Loucy (cell line): Measurements from ENCODE around the gene ACSF3.
"Not testable (repeated sequence)": the region's sequence is repeated elsewhere in the genome, so short reads cannot be mapped to it uniquely, and the experiment has no call there.

ENCODE experiments used
- H2AFZ ChIP-seq: fragments of 200-600 bp; sonication (generic); 2 replicates; pipeline ENCODE4 v1.6.0; 2016; ENCODE audit warnings: antibody characterized with exemption, mild to moderate bottlenecking, low read length, moderate library complexity
- H3F3A ChIP-seq: fragments of 200-600 bp; 2 replicates; pipeline ENCODE4 v1.6.0; 2016; ENCODE audit warnings: antibody characterized with exemption, low read depth, mild to moderate bottlenecking
- H3K27me3 ChIP-seq: fragments of 200-600 bp; sonication (generic); 2 replicates; pipeline ENCODE4 v1.6.1; 2014; ENCODE audit warnings: low read length, mild to moderate bottlenecking; ENCODE audit not compliant: insufficient read depth, poor library complexity, severe bottlenecking
- H3K36me3 ChIP-seq: fragments of 200-600 bp; sonication (generic); 2 replicates; pipeline ENCODE4 v1.6.1; 2016; ENCODE audit warnings: low read length; ENCODE audit not compliant: insufficient read depth
- H3K4me1 ChIP-seq: fragments of 200-600 bp; sonication (generic); 2 replicates; pipeline ENCODE4 v1.5.1; 2014; ENCODE audit warnings: low read length, mild to moderate bottlenecking; ENCODE audit not compliant: insufficient read depth, poor library complexity, severe bottlenecking
- H3K4me2 ChIP-seq: fragments of 200-600 bp; sonication (generic); 2 replicates; pipeline ENCODE4 v1.6.0; 2014; ENCODE audit warnings: antibody characterized with exemption, low read length, low read depth, mild to moderate bottlenecking; ENCODE audit not compliant: poor library complexity, severe bottlenecking
- H3K4me3 ChIP-seq: fragments of 200-600 bp; sonication (generic); 2 replicates; pipeline ENCODE4 v1.5.1; 2014; ENCODE audit warnings: low read length, mild to moderate bottlenecking, mixed read lengths; ENCODE audit not compliant: poor library complexity, severe bottlenecking
- H3K79me2 ChIP-seq: fragments of 200-600 bp; sonication (generic); 2 replicates; pipeline ENCODE4 v1.6.1; 2014; ENCODE audit warnings: low read length; ENCODE audit not compliant: insufficient read depth
- H3K9ac ChIP-seq: fragments of 200-600 bp; sonication (generic); 2 replicates; pipeline ENCODE4 v1.6.0; 2014; ENCODE audit warnings: mild to moderate bottlenecking, low read depth, low read length, moderate library complexity; ENCODE audit not compliant: poor library complexity, severe bottlenecking
- H3K9me2 ChIP-seq: fragments of 200-600 bp; sonication (generic); replicated peaks from 2 replicates; pipeline ENCODE4 v1.6.1; 2016; ENCODE audit warnings: low read depth, low read length, mixed read lengths
- H3K9me3 ChIP-seq: fragments of 200-600 bp; sonication (generic); 2 replicates; pipeline ENCODE4 v1.6.1; 2014; ENCODE audit warnings: mild to moderate bottlenecking, antibody characterized with exemption, low read length, low read depth; ENCODE audit not compliant: insufficient read depth
- H4K20me1 ChIP-seq: fragments of 200-600 bp; sonication (generic); 2 replicates; pipeline ENCODE4 v1.6.0; 2014; ENCODE audit warnings: antibody characterized with exemption, low read length, mild to moderate bottlenecking; ENCODE audit not compliant: insufficient read depth, poor library complexity, severe bottlenecking
- CTCF ChIP-seq: fragments of 200-600 bp; sonication (generic); conservative IDR thresholded peaks from 2 replicates; pipeline ENCODE4 v1.5.1; 2014; ENCODE audit warnings: mild to moderate bottlenecking, antibody characterized with exemption, low read length
- EZH2phosphoT487 ChIP-seq: fragments of 200-600 bp; IDR thresholded peaks from 2 replicates; pipeline ENCODE4 v1.6.1; 2018; ENCODE audit warnings: antibody characterized with exemption, mild to moderate bottlenecking, moderate library complexity, borderline replicate concordance

The ACSF3 gene

GRCh38 chr16:89184933-89185794 is 91.5 kb downstream of the ACSF3 start:
- Histone ChIP-seq H2AFZ (no peak overlapping the region), H3K79me2 (no peaks in the 10 kb centered on the region), H3K4me3 (no peak overlapping the region), H3K9me2 (no peaks in the 10 kb centered on the region), H4K20me1 (no peaks in the 10 kb centered on the region), H3K36me3 (no peaks in the 10 kb centered on the region), H3K9me3 (no peaks in the 10 kb centered on the region), H3K4me2 (no peak overlapping the region), H3K27me3 (no peaks in the 10 kb centered on the region), H3K9ac (no peak overlapping the region), H3K4me1 (no peaks in the 10 kb centered on the region), H3F3A (no peaks in the 10 kb centered on the region)
- TF ChIP-seq CTCF (no peak), EZH2phosphoT487 (no peak)

GRCh38 chr16:89185887-89186592 is 92.4 kb downstream of the ACSF3 start:
- H3K9me3 ChIP-seq, H4K20me1 ChIP-seq, H3K4me1 ChIP-seq, H2AFZ ChIP-seq, H3K36me3 ChIP-seq, H3K4me3 ChIP-seq, H3K9ac ChIP-seq, H3K4me2 ChIP-seq, H3K79me2 ChIP-seq, H3K9me2 ChIP-seq, H3K27me3 ChIP-seq, H3F3A ChIP-seq: not testable (repeated sequence)

GRCh38 chr16:89186593-89187031 is 93.0 kb downstream of the ACSF3 start:
- H3K36me3 ChIP-seq, H3K9me2 ChIP-seq, H3F3A ChIP-seq, H3K4me1 ChIP-seq, H3K4me2 ChIP-seq, H2AFZ ChIP-seq, H3K27me3 ChIP-seq, H3K79me2 ChIP-seq, H3K9ac ChIP-seq, H4K20me1 ChIP-seq, H3K4me3 ChIP-seq, H3K9me3 ChIP-seq: not testable (repeated sequence)

- H3K9me3 ChIP-seq: no peaks in the 10 kb centered on the region
- no peaks in the 10 kb centered on the region for H4K20me1 ChIP-seq
- no peak for TF ChIP-seq CTCF
- no peak for TF ChIP-seq EZH2phosphoT487
- H3K79me2 ChIP-seq: no peaks in the 10 kb centered on the region
- no peaks in the 10 kb centered on the region for H3K4me1 ChIP-seq
- no peak overlapping the region for H3K4me3 ChIP-seq
- no peaks in the 10 kb centered on the region for H3K36me3 ChIP-seq
- no peaks in the 10 kb centered on the region for H3F3A ChIP-seq
- H2AFZ ChIP-seq: no peak overlapping the region
- no peak overlapping the region for H3K9ac ChIP-seq
- no peaks in the 10 kb centered on the region for H3K9me2 ChIP-seq
- no peak overlapping the region for H3K4me2 ChIP-seq
- H3K27me3 ChIP-seq: no peaks in the 10 kb centered on the region
These were observed 93.5 kb downstream of the ACSF3 start for GRCh38 chr16:89187032-89187769.
